CD4-positive, alpha-beta T cell (primary cell): ENCODE data around the gene SFTA2. TPM values are rescaled to one million over a fixed set of nuclear protein-coding genes. Genes with fewer than 3 reads are reported as not detected.

Experiments used
- ATAC-seq: fragments of 200-7000 bp; cut with Tn5 transposase; one replicate; pipeline ENCODE4 v1.10.0; 2022; ENCODE audit warnings: mild to moderate bottlenecking; ENCODE audit not compliant: poor library complexity
- CTCF ChIA-PET: fragments of 350-600 bp; sonication (Branson Sonifier 250); formaldehyde crosslinking; loops from one replicate; lab custom pipeline; 2021; ENCODE audit warnings: antibody characterized with exemption, inconsistent platforms; lab: Charles Lee
- POLR2A ChIA-PET: fragments of 350-600 bp; sonication (Branson Sonifier 250); formaldehyde crosslinking; loops from one replicate; lab custom pipeline; 2021; ENCODE audit warnings: antibody characterized with exemption, inconsistent platforms; lab: Charles Lee
- DNase-seq, 14 experiments: peaks; one replicate each; pipeline ENCODE4 v3.0.0-alpha.2; 2013 to 2020; ENCODE audit warnings: mixed read lengths in 2 of 14
- H3K27ac ChIP-seq, 2 donors: one replicate each; pipeline versions ENCODE4 v1.5.1 to v1.7.0; 2013; ENCODE audit warnings: low read length in 2 of 2, low read depth in 1 of 2, mild to moderate bottlenecking in 1 of 2
- H3K27me3 ChIP-seq, 2 experiments: 1 replicate in 1 of 2; 2 replicates in 1 of 2; pipeline versions ENCODE4 v1.6.1 to v1.7.0; 2013; ENCODE audit warnings: low read length in 2 of 2, control low read depth in 1 of 2, mild to moderate bottlenecking in 1 of 2, moderate library complexity in 1 of 2; ENCODE audit not compliant: insufficient read depth in 2 of 2, control insufficient read depth in 1 of 2
- H3K36me3 ChIP-seq: one replicate; pipeline ENCODE4 v1.6.1; 2013; ENCODE audit warnings: low read length, control low read depth; ENCODE audit not compliant: insufficient read depth
- H3K4me1 ChIP-seq: one replicate; pipeline ENCODE4 v1.6.1; 2013; ENCODE audit warnings: low read length, control low read depth; ENCODE audit not compliant: insufficient read depth
- H3K4me3 ChIP-seq: one replicate; pipeline ENCODE4 v1.5.1; 2013; ENCODE audit warnings: mild to moderate bottlenecking, low read length, moderate library complexity
- H3K9me3 ChIP-seq, 2 experiments: 1 replicate in 1 of 2; 2 replicates in 1 of 2; pipeline versions ENCODE4 v1.6.1 to v1.7.0; 2013; ENCODE audit warnings: low read length in 2 of 2, mild to moderate bottlenecking in 2 of 2, control low read depth in 1 of 2, moderate library complexity in 1 of 2; ENCODE audit not compliant: control insufficient read depth in 1 of 2, insufficient read depth in 1 of 2
- H3K27ac Mint-ChIP-seq: one replicate; pipeline ENCODE4 v1.8.0; 2020; ENCODE audit warnings: mixed read lengths
- H3K27me3 Mint-ChIP-seq: one replicate; pipeline ENCODE4 v1.8.0; 2021; ENCODE audit warnings: mixed read lengths
- H3K36me3 Mint-ChIP-seq: one replicate; pipeline ENCODE4 v1.8.0; 2021; ENCODE audit warnings: low read depth, mixed read lengths
- H3K4me1 Mint-ChIP-seq: one replicate; pipeline ENCODE4 v1.8.0; 2021; ENCODE audit warnings: low read depth, mixed read lengths
- H3K4me3 Mint-ChIP-seq: one replicate; pipeline ENCODE4 v1.8.0; 2020; ENCODE audit warnings: mild to moderate bottlenecking, mixed read lengths
- H3K9me3 Mint-ChIP-seq: one replicate; pipeline ENCODE4 v1.8.0; 2020; ENCODE audit warnings: mixed read lengths
- CTCF ChIP-seq: fragments of 200-600 bp; IDR thresholded peaks from one replicate; pipeline ENCODE4 v1.8.0; 2022; ENCODE audit warnings: antibody characterized with exemption, mild to moderate bottlenecking
- intact Hi-C, 2 experiments: fragments of 100-400 bp; cut with DNase I in 1 of 2; cut with micrococcal nuclease in 1 of 2; formaldehyde crosslinking; loops; one replicate each; pipeline versions ENCODE4 v1.15.1 to v1.9.0; 2023 to 2025; cut with DNase I, micrococcal nuclease
- total RNA-seq, 174 experiments: library from RNA in 2 of 174; stranded (reverse) in 2 of 174; gene quantifications; one replicate each; pipeline ENCODE4 v1.2.3 and lab custom pipeline; 2021 to 2026

The SFTA2 gene
- total RNA-seq, 2 experiments from 2014 or later: not detected

- DNase-seq (no peak), ATAC-seq (no peak)
- H3K36me3 Mint-ChIP-seq: peaks cover 16% of the 10 kb centered on the region
- H3K4me1 Mint-ChIP-seq: peaks cover 24% of the 10 kb centered on the region
- ChIA-PET CTCF (interaction anchor here (1.3 kb wide), 1 partner anchor 59 kb away, joined by 3 read pairs; no protein-coding TSS in a partner anchor), POLR2A (no interaction called here)
- no peaks in the 10 kb centered on the region for H3K27me3 Mint-ChIP-seq
- H3K4me3 ChIP-seq: no peak overlapping the region
- no peak for TF ChIP-seq CTCF
- H3K4me1 ChIP-seq: peaks cover 30% of the 10 kb centered on the region
- H3K27ac ChIP-seq: no peak overlapping the region
- no peak overlapping the region for H3K27ac Mint-ChIP-seq
- H3K9me3 Mint-ChIP-seq: no peaks in the 10 kb centered on the region
- H3K36me3 ChIP-seq: peaks cover 7% of the 10 kb centered on the region
- no peaks in the 10 kb centered on the region for H3K27me3 ChIP-seq
- no peaks in the 10 kb centered on the region for H3K9me3 ChIP-seq
- intact Hi-C loops: loop anchor here in 1 of 2 experiments (2.0 to 10.0 kb wide), 2 partner anchors 19 to 433 kb away; no protein-coding TSS in a partner anchor
- H3K4me3 Mint-ChIP-seq: no peak overlapping the region
These were observed 43.8 kb downstream of the SFTA2 start for GRCh38 chr6:30887901-30888815.

- Mint-ChIP-seq H3K27me3 (no peaks in the 10 kb centered on the region), H3K36me3 (peaks cover 10% of the 10 kb centered on the region), H3K9me3 (no peaks in the 10 kb centered on the region), H3K4me1 (peaks cover 28% of the 10 kb centered on the region), H3K4me3 (peak overlapping the region; percentile 49), H3K27ac (no peak overlapping the region)
- peaks cover 35% of the 10 kb centered on the region for H3K4me1 ChIP-seq
- no peak overlapping the region for H3K4me3 ChIP-seq
- H3K9me3 ChIP-seq: no peaks in the 10 kb centered on the region
- H3K36me3 ChIP-seq: peaks cover 7% of the 10 kb centered on the region
- intact Hi-C loops: loop anchor here in 1 of 2 experiments (2.0 to 10.0 kb wide), 2 partner anchors 20 to 432 kb away; no protein-coding TSS in a partner anchor
- TF ChIP-seq CTCF: no peak
- H3K27me3 ChIP-seq: no peaks in the 10 kb centered on the region
- ATAC-seq (no peak), DNase-seq (no peak)
- ChIA-PET POLR2A (no interaction called here), CTCF (interaction anchor here (1.3 kb wide), 1 partner anchor 58 kb away, joined by 3 read pairs; no protein-coding TSS in a partner anchor)
- H3K27ac ChIP-seq: no peak overlapping the region
These were observed 45.1 kb downstream of the SFTA2 start for GRCh38 chr6:30886897-30887255.

- intact Hi-C loops: loop anchor here in 1 of 2 experiments (2.0 to 10.0 kb wide), 2 partner anchors 21 to 431 kb away; no protein-coding TSS in a partner anchor
- ChIA-PET POLR2A (interaction anchor here (1.1 kb wide), 1 partner anchor 22 kb away, joined by 4 read pairs; the partner anchor contains the start of gene GTF2H4), CTCF (interaction anchor here (1.3 kb wide), 1 partner anchor 58 kb away, joined by 3 read pairs; no protein-coding TSS in a partner anchor)
- H3K4me1 Mint-ChIP-seq: peaks cover 33% of the 10 kb centered on the region
- H3K36me3 ChIP-seq: peaks cover 7% of the 10 kb centered on the region
- peak overlapping the region; percentile 86 for H3K4me3 Mint-ChIP-seq
- H3K36me3 Mint-ChIP-seq: peaks cover 10% of the 10 kb centered on the region
- H3K27me3 Mint-ChIP-seq: no peaks in the 10 kb centered on the region
- H3K4me1 ChIP-seq: peaks cover 35% of the 10 kb centered on the region
- ATAC-seq (peak; percentile 74), DNase-seq (peak in 8 of 14 experiments; percentile 22 to 69 (median 44))
- peak overlapping the region; percentile 62 for H3K4me3 ChIP-seq
- H3K9me3 ChIP-seq: no peaks in the 10 kb centered on the region
- H3K27ac Mint-ChIP-seq: peak overlapping the region; percentile 54
- no peak for TF ChIP-seq CTCF
- no peak overlapping the region for H3K27ac ChIP-seq
- no peaks in the 10 kb centered on the region for H3K27me3 ChIP-seq
- H3K9me3 Mint-ChIP-seq: no peaks in the 10 kb centered on the region
These were observed 45.7 kb downstream of the SFTA2 start for GRCh38 chr6:30885999-30886896.
